ENCODE results near the gene RHCG.

DNA sequence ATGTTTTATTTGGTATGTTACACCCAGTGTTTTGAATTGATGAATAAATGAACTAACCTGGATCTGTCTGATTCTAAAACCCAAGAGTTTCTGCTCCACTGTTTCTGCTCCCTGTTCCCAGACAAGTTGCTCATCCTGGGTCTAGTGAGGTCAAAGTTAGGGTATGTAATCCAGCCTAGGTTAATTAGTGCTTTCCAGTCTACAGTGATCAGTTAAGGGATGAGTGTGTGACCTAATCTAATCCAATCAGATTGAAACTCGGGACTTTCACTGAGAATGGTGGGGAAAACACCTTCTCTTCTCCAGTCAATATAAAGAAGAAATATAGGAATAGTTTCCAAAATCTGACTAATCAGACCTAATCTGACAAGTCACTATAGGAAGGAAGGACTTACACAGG lies 27.8 kb upstream of the RHCG start:
- TF ChIP-seq, protein P1, sequence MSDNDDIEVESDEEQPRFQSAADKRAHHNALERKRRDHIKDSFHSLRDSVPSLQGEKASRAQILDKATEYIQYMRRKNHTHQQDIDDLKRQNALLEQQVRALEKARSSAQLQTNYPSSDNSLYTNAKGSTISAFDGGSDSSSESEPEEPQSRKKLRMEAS (IDR thresholded peaks at IDR 0.05): no peak
- TF ChIP-seq, protein P2, sequence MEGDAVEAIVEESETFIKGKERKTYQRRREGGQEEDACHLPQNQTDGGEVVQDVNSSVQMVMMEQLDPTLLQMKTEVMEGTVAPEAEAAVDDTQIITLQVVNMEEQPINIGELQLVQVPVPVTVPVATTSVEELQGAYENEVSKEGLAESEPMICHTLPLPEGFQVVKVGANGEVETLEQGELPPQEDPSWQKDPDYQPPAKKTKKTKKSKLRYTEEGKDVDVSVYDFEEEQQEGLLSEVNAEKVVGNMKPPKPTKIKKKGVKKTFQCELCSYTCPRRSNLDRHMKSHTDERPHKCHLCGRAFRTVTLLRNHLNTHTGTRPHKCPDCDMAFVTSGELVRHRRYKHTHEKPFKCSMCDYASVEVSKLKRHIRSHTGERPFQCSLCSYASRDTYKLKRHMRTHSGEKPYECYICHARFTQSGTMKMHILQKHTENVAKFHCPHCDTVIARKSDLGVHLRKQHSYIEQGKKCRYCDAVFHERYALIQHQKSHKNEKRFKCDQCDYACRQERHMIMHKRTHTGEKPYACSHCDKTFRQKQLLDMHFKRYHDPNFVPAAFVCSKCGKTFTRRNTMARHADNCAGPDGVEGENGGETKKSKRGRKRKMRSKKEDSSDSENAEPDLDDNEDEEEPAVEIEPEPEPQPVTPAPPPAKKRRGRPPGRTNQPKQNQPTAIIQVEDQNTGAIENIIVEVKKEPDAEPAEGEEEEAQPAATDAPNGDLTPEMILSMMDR (IDR thresholded peaks at IDR 0.05; ENCODE audit: low read depth, low read length, missing input control): no peak
- TF ChIP-seq, protein P3, sequence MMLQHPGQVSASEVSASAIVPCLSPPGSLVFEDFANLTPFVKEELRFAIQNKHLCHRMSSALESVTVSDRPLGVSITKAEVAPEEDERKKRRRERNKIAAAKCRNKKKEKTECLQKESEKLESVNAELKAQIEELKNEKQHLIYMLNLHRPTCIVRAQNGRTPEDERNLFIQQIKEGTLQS (IDR thresholded peaks at IDR 0.05): no peak
